MM.1S (cell line): ENCODE measurements around the gene PLP1.

Experiments used
- DNase-seq: peaks from one replicate; pipeline ENCODE4 v3.0.0-alpha.2; 2015
- H2AFZ ChIP-seq: fragments of 300-600 bp; sonication (generic); 2 replicates; pipeline ENCODE4 v1.6.0; 2016; ENCODE audit warnings: antibody characterized with exemption, low read length
- H3F3A ChIP-seq: fragments of 300-600 bp; sonication (generic); 2 replicates; pipeline ENCODE4 v1.6.1; 2016; ENCODE audit warnings: mild to moderate bottlenecking, antibody characterized with exemption, low read length, moderate library complexity, mixed read lengths; ENCODE audit not compliant: insufficient read depth
- H3K27ac ChIP-seq: fragments of 300-600 bp; sonication (generic); 2 replicates; pipeline ENCODE4 v1.5.1; 2016; ENCODE audit warnings: mild to moderate bottlenecking, low read length
- H3K27me3 ChIP-seq: fragments of 300-600 bp; sonication (generic); replicated peaks from 2 replicates; pipeline ENCODE4 v1.6.0; 2016; ENCODE audit warnings: low read length; ENCODE audit not compliant: insufficient read depth
- H3K36me3 ChIP-seq: fragments of 300-600 bp; sonication (generic); replicated peaks from 2 replicates; pipeline ENCODE4 v1.6.1; 2016; ENCODE audit warnings: mild to moderate bottlenecking, low read length, mixed read lengths; ENCODE audit not compliant: insufficient read depth
- H3K4me1 ChIP-seq: fragments of 300-600 bp; sonication (generic); 2 replicates; pipeline ENCODE4 v1.6.1; 2016; ENCODE audit warnings: low read length, mixed read lengths
- H3K4me2 ChIP-seq: fragments of 300-600 bp; sonication (generic); 2 replicates; pipeline ENCODE4 v1.6.0; 2016; ENCODE audit warnings: low read depth, low read length
- H3K4me3 ChIP-seq: fragments of 300-600 bp; sonication (generic); 2 replicates; pipeline ENCODE4 v1.5.1; 2016; ENCODE audit warnings: low read length, mixed read lengths
- H3K79me2 ChIP-seq: fragments of 300-600 bp; sonication (generic); 2 replicates; pipeline ENCODE4 v1.6.1; 2016; ENCODE audit warnings: mixed run types, low read length, mixed read lengths
- H3K9ac ChIP-seq: fragments of 300-600 bp; sonication (generic); 2 replicates; pipeline ENCODE4 v1.6.1; 2016; ENCODE audit warnings: low read length, mixed read lengths
- H3K9me2 ChIP-seq: fragments of 300-600 bp; sonication (generic); replicated peaks from 2 replicates; pipeline ENCODE4 v1.6.1; 2016; ENCODE audit warnings: mild to moderate bottlenecking, low read length, mixed read lengths; ENCODE audit not compliant: insufficient read depth
- H3K9me3 ChIP-seq: fragments of 300-600 bp; sonication (generic); replicated peaks from 2 replicates; pipeline ENCODE4 v1.6.1; 2016; ENCODE audit warnings: mild to moderate bottlenecking, low read length, mixed read lengths; ENCODE audit not compliant: insufficient read depth
- H4K20me1 ChIP-seq: fragments of 300-600 bp; sonication (generic); 2 replicates; pipeline ENCODE4 v1.6.1; 2016; ENCODE audit warnings: mild to moderate bottlenecking, low read length, moderate library complexity, mixed read lengths; ENCODE audit not compliant: insufficient read depth
- EZH2 ChIP-seq: fragments of 300-600 bp; sonication (generic); optimal IDR thresholded peaks from 2 replicates; pipeline ENCODE3; 2017; ENCODE audit warnings: low read depth, mild to moderate bottlenecking, antibody characterized with exemption, low read length, mixed read lengths
- EZH2phosphoT487 ChIP-seq: fragments of 300-600 bp; sonication (generic); IDR thresholded peaks from 2 replicates; pipeline ENCODE4 v1.6.1; 2018; ENCODE audit warnings: antibody characterized with exemption, low read length
- TF ChIP-seq, protein P1 (sequence below): fragments of 300-600 bp; sonication (generic); IDR thresholded peaks from 2 replicates; pipeline ENCODE4 v1.5.1; 2016; ENCODE audit warnings: antibody characterized with exemption, low read length, mixed read lengths

Gene PLP1

DNA sequence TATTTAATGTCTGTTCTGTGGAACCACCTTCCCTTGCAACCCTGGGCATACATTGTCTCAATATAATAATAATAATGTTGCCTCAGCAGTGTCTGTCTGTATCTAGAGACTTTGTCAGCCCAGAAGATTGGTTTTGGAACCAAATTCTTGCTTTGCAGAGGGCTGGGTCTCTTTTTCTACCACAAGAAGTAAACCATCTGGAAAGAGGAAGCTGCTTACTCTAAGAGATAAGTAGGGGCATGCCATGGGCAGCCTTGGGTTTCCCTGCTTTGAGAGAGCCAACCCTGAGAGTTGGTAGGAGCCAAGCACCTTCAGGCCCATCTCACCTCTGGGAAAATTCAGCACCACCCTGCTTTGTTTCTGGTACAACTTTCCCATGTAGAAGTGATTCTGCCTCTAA is 38.9 kb upstream of the PLP1 start:
- H3K9ac ChIP-seq, result no peak overlapping the region
- no peak overlapping the region for H3K4me3 ChIP-seq
- no peaks in the 10 kb centered on the region for H4K20me1 ChIP-seq
- no peaks in the 10 kb centered on the region for H3K9me2 ChIP-seq
- H3K79me2 ChIP-seq, result no peaks in the 10 kb centered on the region
- no peaks in the 10 kb centered on the region for H3K9me3 ChIP-seq
- H2AFZ ChIP-seq, result no peak overlapping the region
- no peak for DNase-seq
- H3K4me2 ChIP-seq, result no peak overlapping the region
- H3K36me3 ChIP-seq, result no peaks in the 10 kb centered on the region
- H3F3A ChIP-seq, result no peaks in the 10 kb centered on the region; the same call in 1 of the 2 replicates
- no peaks in the 10 kb centered on the region for H3K27me3 ChIP-seq
- peaks cover 8% of the 10 kb centered on the region; the same call in 1 of the 2 replicates for H3K4me1 ChIP-seq
- no peak overlapping the region for H3K27ac ChIP-seq
- TF ChIP-seq, protein P1, sequence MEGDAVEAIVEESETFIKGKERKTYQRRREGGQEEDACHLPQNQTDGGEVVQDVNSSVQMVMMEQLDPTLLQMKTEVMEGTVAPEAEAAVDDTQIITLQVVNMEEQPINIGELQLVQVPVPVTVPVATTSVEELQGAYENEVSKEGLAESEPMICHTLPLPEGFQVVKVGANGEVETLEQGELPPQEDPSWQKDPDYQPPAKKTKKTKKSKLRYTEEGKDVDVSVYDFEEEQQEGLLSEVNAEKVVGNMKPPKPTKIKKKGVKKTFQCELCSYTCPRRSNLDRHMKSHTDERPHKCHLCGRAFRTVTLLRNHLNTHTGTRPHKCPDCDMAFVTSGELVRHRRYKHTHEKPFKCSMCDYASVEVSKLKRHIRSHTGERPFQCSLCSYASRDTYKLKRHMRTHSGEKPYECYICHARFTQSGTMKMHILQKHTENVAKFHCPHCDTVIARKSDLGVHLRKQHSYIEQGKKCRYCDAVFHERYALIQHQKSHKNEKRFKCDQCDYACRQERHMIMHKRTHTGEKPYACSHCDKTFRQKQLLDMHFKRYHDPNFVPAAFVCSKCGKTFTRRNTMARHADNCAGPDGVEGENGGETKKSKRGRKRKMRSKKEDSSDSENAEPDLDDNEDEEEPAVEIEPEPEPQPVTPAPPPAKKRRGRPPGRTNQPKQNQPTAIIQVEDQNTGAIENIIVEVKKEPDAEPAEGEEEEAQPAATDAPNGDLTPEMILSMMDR, result no peak
- TF ChIP-seq EZH2phosphoT487 (no peak), EZH2 (no peak)

DNA sequence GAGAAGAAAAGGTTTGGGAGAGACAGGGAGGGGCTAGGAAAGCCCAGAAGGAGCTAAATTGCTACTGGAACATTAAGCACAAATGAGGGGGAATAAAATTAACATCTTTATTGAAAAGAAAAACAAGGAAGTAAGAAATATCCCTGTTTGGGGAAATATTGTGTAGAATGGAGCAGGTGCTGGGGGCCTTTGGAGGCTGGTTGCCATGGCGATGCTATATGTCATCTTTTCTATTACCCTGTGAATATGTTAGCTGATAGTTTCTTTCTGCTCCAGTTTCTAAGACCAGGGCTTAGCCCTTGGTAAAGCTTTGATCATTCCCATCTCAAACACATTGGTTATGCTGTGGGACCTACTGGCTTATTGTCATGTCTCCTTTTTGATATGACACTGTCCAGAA is 37.2 kb upstream of the PLP1 start:
- Histone ChIP-seq H4K20me1 (no peaks in the 10 kb centered on the region), H2AFZ (no peak overlapping the region), H3K79me2 (no peaks in the 10 kb centered on the region), H3K4me2 (no peak overlapping the region), H3K9me2 (no peaks in the 10 kb centered on the region), H3K27ac (no peak overlapping the region), H3K36me3 (no peaks in the 10 kb centered on the region), H3F3A (no peaks in the 10 kb centered on the region), H3K9me3 (no peaks in the 10 kb centered on the region), H3K4me1 (0 out of 2 replicates have a peak, but pooled peaks cover 1% of the 10 kb centered on the region), H3K4me3 (no peak overlapping the region), H3K9ac (no peak overlapping the region), H3K27me3 (no peaks in the 10 kb centered on the region)
- DNase-seq, result no peak
- TF ChIP-seq EZH2 (no peak), EZH2phosphoT487 (no peak)
- TF ChIP-seq, protein P1, result no peak

GRCh38 chrX:103741879-103742278 is 34.8 kb upstream of the PLP1 start:
- DNase-seq, result no peak
- Histone ChIP-seq H3K36me3 (no peaks in the 10 kb centered on the region), H3F3A (no peaks in the 10 kb centered on the region), H3K9me2 (no peaks in the 10 kb centered on the region), H3K27ac (no peak overlapping the region), H4K20me1 (no peaks in the 10 kb centered on the region), H3K4me1 (no peaks in the 10 kb centered on the region), H3K27me3 (no peaks in the 10 kb centered on the region), H3K4me3 (no peak overlapping the region), H3K4me2 (no peak overlapping the region), H3K9me3 (no peaks in the 10 kb centered on the region), H3K79me2 (no peaks in the 10 kb centered on the region), H3K9ac (no peak overlapping the region), H2AFZ (no peak overlapping the region)
- TF ChIP-seq EZH2 (no peak), EZH2phosphoT487 (no peak)
- TF ChIP-seq, protein P1, result no peak
